KMS-11 (cell line): ENCODE measurements around the gene HNRNPA2B1.
"Not testable (repeated sequence)": the region's sequence is repeated elsewhere in the genome, so short reads cannot be mapped to it uniquely, and the experiment has no call there.

Source experiments
- H2AFZ ChIP-seq: fragments of 200-600 bp; sonication (generic); 2 replicates; pipeline ENCODE4 v1.6.1; 2016; ENCODE audit warnings: antibody characterized with exemption, mixed run types, low read depth
- H3K27ac ChIP-seq: fragments of 200-600 bp; sonication (generic); 2 replicates; pipeline ENCODE4 v1.6.1; 2016; ENCODE audit warnings: mild to moderate bottlenecking, mixed run types
- H3K27me3 ChIP-seq: fragments of 200-600 bp; sonication (generic); 2 replicates; pipeline ENCODE4 v1.6.1; 2017; ENCODE audit warnings: mild to moderate bottlenecking, low read depth, mixed run types, moderate library complexity; ENCODE audit not compliant: insufficient read depth
- H3K36me3 ChIP-seq: fragments of 200-600 bp; sonication (generic); 2 replicates; pipeline ENCODE4 v1.6.1; 2017; ENCODE audit warnings: mild to moderate bottlenecking, mixed run types; ENCODE audit not compliant: insufficient read depth
- H3K4me1 ChIP-seq: fragments of 200-600 bp; sonication (generic); 2 replicates; pipeline ENCODE4 v1.6.1; 2016; ENCODE audit warnings: mild to moderate bottlenecking, low read depth, mixed run types; ENCODE audit not compliant: poor library complexity, severe bottlenecking
- H3K4me2 ChIP-seq: fragments of 200-600 bp; sonication (generic); 2 replicates; pipeline ENCODE4 v1.7.0; 2016; ENCODE audit warnings: mild to moderate bottlenecking, mixed run types
- H3K4me3 ChIP-seq: fragments of 200-600 bp; sonication (generic); IDR thresholded peaks from 2 replicates; pipeline ENCODE4 v1.6.1; 2017; ENCODE audit warnings: low read depth, low read length, mixed read lengths; ENCODE audit not compliant: insufficient read depth
- H3K79me2 ChIP-seq: fragments of 200-600 bp; sonication (generic); 2 replicates; pipeline ENCODE4 v1.6.1; 2016; ENCODE audit warnings: low read depth, mixed run types; ENCODE audit not compliant: insufficient read depth
- H3K9ac ChIP-seq: fragments of 200-600 bp; sonication (generic); 2 replicates; pipeline ENCODE4 v1.6.1; 2016; ENCODE audit warnings: mild to moderate bottlenecking, mixed run types
- H4K20me1 ChIP-seq: fragments of 200-600 bp; sonication (generic); 2 replicates; pipeline ENCODE4 v1.6.1; 2016; ENCODE audit warnings: mild to moderate bottlenecking, mixed run types; ENCODE audit not compliant: insufficient read depth
- TF ChIP-seq, protein P1 (sequence below): fragments of 200-600 bp; sonication (generic); conservative IDR thresholded peaks from 2 replicates; pipeline ENCODE4 v1.6.1; 2017; ENCODE audit warnings: low read depth, mild to moderate bottlenecking, antibody characterized with exemption, low read length, moderate library complexity, mixed read lengths

The HNRNPA2B1 gene

DNA sequence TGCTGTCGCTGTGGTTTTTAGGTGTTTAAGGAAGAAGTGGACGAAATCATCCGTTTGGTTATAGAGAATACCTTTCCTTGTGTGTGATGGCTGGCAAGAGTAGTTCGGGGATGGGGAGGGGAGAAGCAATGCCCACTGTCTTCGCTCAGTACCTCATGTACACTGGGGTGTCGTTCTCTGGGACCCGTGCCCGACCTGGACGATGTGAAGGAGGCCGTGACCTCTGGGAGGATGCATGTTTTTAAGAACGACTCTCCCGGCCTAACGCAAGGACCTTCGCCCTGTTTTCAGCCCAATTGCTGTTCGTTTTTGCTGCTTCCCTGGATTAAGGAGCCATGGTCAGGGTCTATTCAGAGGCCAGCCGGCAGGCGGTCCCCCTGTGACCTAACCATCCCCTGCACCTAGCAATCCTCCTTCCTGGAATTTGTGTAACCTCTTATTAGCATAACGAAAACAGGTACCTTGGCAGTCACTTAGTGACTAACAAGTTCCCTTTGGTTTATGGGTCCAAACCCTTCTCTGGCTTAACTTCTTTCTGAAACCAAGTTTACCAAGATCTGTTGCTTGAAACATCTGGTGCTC, 47.2 kb downstream of the HNRNPA2B1 start:
- Histone ChIP-seq H3K4me2 (peak overlapping the region; percentile 80), H3K27ac (peak overlapping the region; percentile 99), H3K27me3 (no peaks in the 10 kb centered on the region), H2AFZ (no peak overlapping the region), H3K4me1 (peaks cover 53% of the 10 kb centered on the region), H3K36me3 (no peaks in the 10 kb centered on the region), H3K79me2 (peaks cover 61% of the 10 kb centered on the region), H3K9ac (peak overlapping the region; percentile 82), H4K20me1 (no peaks in the 10 kb centered on the region), H3K4me3 (peak overlapping the region; percentile 15)
- TF ChIP-seq, protein P1, sequence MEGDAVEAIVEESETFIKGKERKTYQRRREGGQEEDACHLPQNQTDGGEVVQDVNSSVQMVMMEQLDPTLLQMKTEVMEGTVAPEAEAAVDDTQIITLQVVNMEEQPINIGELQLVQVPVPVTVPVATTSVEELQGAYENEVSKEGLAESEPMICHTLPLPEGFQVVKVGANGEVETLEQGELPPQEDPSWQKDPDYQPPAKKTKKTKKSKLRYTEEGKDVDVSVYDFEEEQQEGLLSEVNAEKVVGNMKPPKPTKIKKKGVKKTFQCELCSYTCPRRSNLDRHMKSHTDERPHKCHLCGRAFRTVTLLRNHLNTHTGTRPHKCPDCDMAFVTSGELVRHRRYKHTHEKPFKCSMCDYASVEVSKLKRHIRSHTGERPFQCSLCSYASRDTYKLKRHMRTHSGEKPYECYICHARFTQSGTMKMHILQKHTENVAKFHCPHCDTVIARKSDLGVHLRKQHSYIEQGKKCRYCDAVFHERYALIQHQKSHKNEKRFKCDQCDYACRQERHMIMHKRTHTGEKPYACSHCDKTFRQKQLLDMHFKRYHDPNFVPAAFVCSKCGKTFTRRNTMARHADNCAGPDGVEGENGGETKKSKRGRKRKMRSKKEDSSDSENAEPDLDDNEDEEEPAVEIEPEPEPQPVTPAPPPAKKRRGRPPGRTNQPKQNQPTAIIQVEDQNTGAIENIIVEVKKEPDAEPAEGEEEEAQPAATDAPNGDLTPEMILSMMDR: peak; percentile 32

DNA sequence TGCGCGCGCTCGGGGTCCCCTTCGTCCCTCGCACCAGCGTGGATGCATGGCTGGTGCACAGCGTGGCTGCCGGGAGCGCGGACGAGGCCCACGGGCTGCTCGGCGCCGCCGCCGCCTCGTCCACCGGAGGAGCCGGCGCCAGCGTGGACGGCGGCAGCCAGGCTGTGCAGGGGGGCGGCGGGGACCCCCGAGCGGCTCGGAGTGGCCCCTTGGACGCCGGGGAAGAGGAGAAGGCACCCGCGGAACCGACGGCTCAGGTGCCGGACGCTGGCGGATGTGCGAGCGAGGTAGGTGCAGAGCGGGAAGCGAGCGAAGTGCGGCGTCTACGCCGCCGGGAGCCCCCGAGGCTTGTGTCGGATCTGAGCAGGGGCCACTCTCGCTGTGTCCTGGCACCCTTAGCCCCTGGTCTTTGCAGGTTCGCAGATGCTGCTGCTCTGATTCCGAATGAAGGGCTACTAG, 47.7 kb downstream of the HNRNPA2B1 start:
- H3K4me1 ChIP-seq: peaks cover 48% of the 10 kb centered on the region
- peak overlapping the region; percentile 82 for H3K9ac ChIP-seq
- H2AFZ ChIP-seq, H3K36me3 ChIP-seq, H3K27me3 ChIP-seq, H4K20me1 ChIP-seq: not testable (repeated sequence)
- H3K27ac ChIP-seq: peak overlapping the region; percentile 99
- peak overlapping the region; percentile 15 for H3K4me3 ChIP-seq
- H3K4me2 ChIP-seq: peak overlapping the region; percentile 80
- H3K79me2 ChIP-seq: peaks cover 56% of the 10 kb centered on the region

DNA sequence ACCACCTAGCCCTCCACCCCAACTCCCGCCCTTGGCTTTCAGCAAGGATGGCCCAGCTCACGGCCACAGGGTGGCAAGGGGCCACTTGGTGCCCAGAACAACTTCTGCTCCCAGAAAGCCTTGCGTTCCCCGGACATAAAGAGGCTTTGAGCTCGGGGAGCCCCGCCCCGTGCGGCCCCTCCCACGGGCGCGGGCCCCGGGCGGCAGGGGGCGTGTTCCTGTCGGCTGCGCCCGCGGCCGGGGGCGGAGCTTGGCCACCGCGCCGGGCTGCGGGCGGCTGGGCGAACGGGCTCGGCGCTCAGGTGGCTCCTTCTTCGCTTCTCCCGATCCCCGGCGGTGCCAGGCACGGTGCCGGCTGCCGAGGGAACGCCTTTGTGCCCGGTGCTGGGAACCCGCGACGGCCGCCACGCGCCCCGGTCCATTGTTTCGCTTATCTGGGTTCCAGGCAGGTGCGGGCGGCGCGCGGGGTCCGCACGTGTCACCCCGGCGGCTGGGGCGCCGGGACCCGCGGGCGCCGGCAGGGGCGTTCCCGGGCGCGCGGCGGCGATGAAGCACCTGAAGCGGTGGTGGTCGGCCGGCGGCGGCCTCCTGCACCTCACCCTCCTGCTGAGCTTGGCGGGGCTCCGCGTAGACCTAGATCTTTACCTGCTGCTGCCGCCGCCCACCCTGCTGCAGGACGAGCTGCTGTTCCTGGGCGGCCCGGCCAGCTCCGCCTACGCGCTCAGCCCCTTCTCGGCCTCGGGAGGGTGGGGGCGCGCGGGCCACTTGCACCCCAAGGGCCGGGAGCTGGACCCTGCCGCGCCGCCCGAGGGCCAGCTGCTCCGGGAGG, 48.4 kb downstream of the HNRNPA2B1 start, which contains the start of gene NFE2L3:
NFE2L3 (plus strand) TSS at position 246 of the 829 bp plus-strand sequence; CDS start at position 547, 301 bp downstream.
- Histone ChIP-seq H3K36me3 (no peaks in the 10 kb centered on the region), H4K20me1 (no peaks in the 10 kb centered on the region), H3K79me2 (peaks cover 49% of the 10 kb centered on the region), H3K4me3 (peak within 1 kb of the TSS; percentile 15), H3K4me2 (peak within 1 kb of the TSS; percentile 83), H2AFZ (peak within 1 kb of the TSS; percentile 95), H3K4me1 (peaks cover 42% of the 10 kb centered on the region), H3K27me3 (no peaks in the 10 kb centered on the region), H3K9ac (peak within 1 kb of the TSS; percentile 82), H3K27ac (peak within 1 kb of the TSS; percentile 99)
- TF ChIP-seq, protein P1: no peak

DNA sequence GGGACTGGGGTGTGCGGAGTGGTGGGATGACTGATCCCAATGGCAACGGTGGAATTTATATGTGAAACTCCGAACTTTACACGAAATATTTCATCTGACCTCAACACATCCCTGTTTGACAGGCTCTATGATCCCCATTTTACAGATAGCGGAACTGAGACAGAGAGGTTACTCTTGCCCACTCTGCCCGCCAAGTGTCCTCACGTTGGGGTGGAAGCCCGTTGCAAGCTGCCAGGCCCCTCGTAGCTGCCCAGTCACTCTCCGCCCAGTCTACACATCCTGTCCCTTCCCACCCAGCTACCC, 48.9 kb downstream of the HNRNPA2B1 start:
- TF ChIP-seq, protein P1: no peak
- H3K9ac ChIP-seq: peak overlapping the region; percentile 82; the same call in 1 of the 2 replicates
- peak overlapping the region; percentile 95 for H2AFZ ChIP-seq
- peak overlapping the region; percentile 99; the same call in 1 of the 2 replicates for H3K27ac ChIP-seq
- H3K79me2 ChIP-seq: peaks cover 44% of the 10 kb centered on the region
- peaks cover 36% of the 10 kb centered on the region for H3K4me1 ChIP-seq
- no peaks in the 10 kb centered on the region for H3K36me3 ChIP-seq
- no peaks in the 10 kb centered on the region for H4K20me1 ChIP-seq
- peak overlapping the region; percentile 83 for H3K4me2 ChIP-seq
- no peaks in the 10 kb centered on the region for H3K27me3 ChIP-seq
- no peak overlapping the region for H3K4me3 ChIP-seq
